GM12878 (cell line): ENCODE measurements around the gene SLC17A7. TPM values are rescaled to one million over a fixed set of nuclear protein-coding genes. Genes with fewer than 3 reads are reported as not detected.

Experiments used
- BACH1 ChIP-seq: fragments of 450-650 bp; IDR thresholded peaks from 2 replicates; pipeline ENCODE4 v1.6.1; 2017; ENCODE audit warnings: mild to moderate bottlenecking, borderline replicate concordance
- CEBPB ChIP-seq, 2 experiments: fragments of 150-350 bp in 1 of 2; IDR thresholded peaks; 2 replicates each; pipeline ENCODE4 v1.6.1; 2012 to 2014; ENCODE audit warnings: low read depth in 2 of 2, low read length in 2 of 2, borderline replicate concordance in 1 of 2, inconsistent platforms in 1 of 2
- CEBPZ ChIP-seq: fragments of 150-350 bp; IDR thresholded peaks from 2 replicates; pipeline ENCODE4 v1.6.1; 2016; ENCODE audit warnings: low read depth, low read length
- EED ChIP-seq: sonication (generic); IDR thresholded peaks from 2 replicates; pipeline ENCODE4 v1.6.1; 2016; ENCODE audit warnings: antibody characterized with exemption, low read depth
- HDGF ChIP-seq: fragments of 450-650 bp; IDR thresholded peaks from 2 replicates; pipeline ENCODE4 v1.6.1; 2016; ENCODE audit warnings: antibody characterized with exemption
- KDM1A ChIP-seq: fragments of 200-600 bp; sonication (generic); IDR thresholded peaks from 2 replicates; pipeline ENCODE4 v1.6.1; 2016; ENCODE audit warnings: borderline replicate concordance
- KLF5 ChIP-seq: fragments of 450-650 bp; IDR thresholded peaks from 2 replicates; pipeline ENCODE4 v1.6.1; 2014; ENCODE audit warnings: mild to moderate bottlenecking; ENCODE audit not compliant: partially characterized antibody
- MLLT1 ChIP-seq: fragments of 450-650 bp; IDR thresholded peaks from 2 replicates; pipeline ENCODE4 v1.6.1; 2016; ENCODE audit warnings: mild to moderate bottlenecking
- NFXL1 ChIP-seq: fragments of 450-650 bp; IDR thresholded peaks from 2 replicates; pipeline ENCODE4 v1.6.1; 2017; ENCODE audit warnings: antibody characterized with exemption, mild to moderate bottlenecking, borderline replicate concordance
- PBX3 ChIP-seq: IDR thresholded peaks from 2 replicates; pipeline ENCODE4 v1.6.1; 2011; ENCODE audit warnings: mild to moderate bottlenecking, low read depth, low read length, moderate library complexity; ENCODE audit not compliant: insufficient replicate concordance
- POLR2AphosphoS2 ChIP-seq: IDR thresholded peaks from 2 replicates; pipeline ENCODE4 v1.6.1; 2011; ENCODE audit warnings: low read depth, mild to moderate bottlenecking, low read length, improper control_type of control experiment, moderate library complexity
- RBBP5 ChIP-seq: fragments of 200-600 bp; sonication (generic); conservative IDR thresholded peaks from 2 replicates; pipeline ENCODE4 v1.6.1; 2016
- SMAD1 ChIP-seq: fragments of 450-650 bp; IDR thresholded peaks from 2 replicates; pipeline ENCODE4 v1.6.1; 2018; ENCODE audit warnings: mild to moderate bottlenecking, low read depth; ENCODE audit not compliant: partially characterized antibody
- SP1 ChIP-seq: IDR thresholded peaks from one replicate; pipeline ENCODE4 v1.6.1; 2011; ENCODE audit warnings: low read depth, low read length
- TAF1 ChIP-seq: IDR thresholded peaks from 2 replicates; pipeline ENCODE4 v1.6.1; 2011; ENCODE audit warnings: mild to moderate bottlenecking, low read depth, low read length, borderline replicate concordance
- TCF3 ChIP-seq: IDR thresholded peaks from 2 replicates; pipeline ENCODE4 v1.6.1; 2012; ENCODE audit warnings: low read depth, mild to moderate bottlenecking, low read length, borderline replicate concordance; ENCODE audit not compliant: insufficient read depth
- YY1 ChIP-seq: IDR thresholded peaks from 2 replicates; pipeline ENCODE4 v1.6.1; 2011; ENCODE audit warnings: low read depth, mild to moderate bottlenecking, low read length
- ZNF24 ChIP-seq: fragments of 450-650 bp; IDR thresholded peaks from 2 replicates; pipeline ENCODE4 v1.6.1; 2017; ENCODE audit warnings: antibody characterized with exemption, mild to moderate bottlenecking
- ZNF592 ChIP-seq: fragments of 450-650 bp; IDR thresholded peaks from 2 replicates; pipeline ENCODE4 v1.6.1; 2017; ENCODE audit warnings: mild to moderate bottlenecking, moderate library complexity
- ZSCAN29 ChIP-seq: fragments of 450-650 bp; IDR thresholded peaks from 2 replicates; pipeline ENCODE4 v1.6.1; 2017; ENCODE audit warnings: mild to moderate bottlenecking, moderate library complexity
- ZZZ3 ChIP-seq: IDR thresholded peaks from 2 replicates; pipeline ENCODE4 v1.6.1; 2011; ENCODE audit warnings: low read depth; ENCODE audit not compliant: control insufficient read depth, insufficient read length
- polyA plus RNA-seq, 11 experiments: library from polyadenylated mRNA; depleted of rRNA in 4 of 11; unstranded in 6 of 11; stranded (reverse) in 5 of 11; fragments of >200 nt; fragmentation: Nextera tagmentation in 4 of 11; fragmentation: Illumina TruSeq in 1 of 11; extraction: Ambion mirVana in 4 of 11; extraction: Trizol in 1 of 11; gene quantifications; 1 replicate in 1 of 11; 2 replicates in 10 of 11; pipeline versions ENCODE4 v1.2.1 to v1.2.3, GENCODE V29; 2011 to 2016; ENCODE audit warnings: inconsistent platforms in 2 of 11, missing spikeins in 2 of 11, low read depth in 1 of 11
- total RNA-seq, 4 experiments: library from RNA; depleted of rRNA in 3 of 4; stranded (reverse); fragments of >200 nt in 3 of 4; fragmentation: Illumina TruSeq in 1 of 4; extraction: Trizol in 1 of 4; gene quantifications; 2 replicates each; pipeline versions ENCODE4 v1.2.1 to v1.2.3, GENCODE V29; 2013 to 2021

SLC17A7 gene
- total and polyA plus RNA-seq, 10 of the 15 experiments (the other 5 are each of a cell fraction or from before 2014, with no cell fraction given), result 0.03 to 0.24 (median 0.06) TPM; not detected in 6

GRCh38 chr19:49473868-49474541, 32.7 kb upstream of the SLC17A7 start, which contains the start of gene FLT3LG (continued):
- TF ChIP-seq ZNF592 (0 out of 2 replicates have a peak, but pooled peaks have one; percentile 75), TCF3 (0 out of 2 replicates have a peak, but pooled peaks have one; percentile 33), ZZZ3 (no peak), YY1 (peak; percentile 86), EED (peak; percentile 42; the same call in 1 of the 2 replicates), CEBPZ (no peak), ZNF24 (no peak), HDGF (no peak), SMAD1 (no peak), NFXL1 (no peak), SP1 (peak; percentile 23), RBBP5 (no peak), BACH1 (peak; percentile 79; the same call in 1 of the 2 replicates), KDM1A (no peak), CEBPB (IDR thresholded peaks at IDR 0.05; ENCODE audit: borderline replicate concordance in 1 of 2, low read depth in 2 of 2, low read length in 2 of 2) (no peak), POLR2AphosphoS2 (no peak), PBX3 (no peak), TAF1 (0 out of 2 replicates have a peak, but pooled peaks have one; percentile 14), ZSCAN29 (peak; percentile 65; the same call in 1 of the 2 replicates), KLF5 (no peak), MLLT1 (no peak)
